D721Med (cell line): ENCODE data around the gene NGLY1.

Source experiments
- DNase-seq: peaks from one replicate; pipeline ENCODE4 v3.0.0; 2011; ENCODE audit warnings: low spot score; ENCODE audit not compliant: insufficient read length
- FAIRE-seq: peaks from 2 replicates; lab custom pipeline; 2011; peaks lifted over from hg19 to GRCh38; lab: Jason Lieb, UNC
- TF ChIP-seq, protein P1 (sequence below): IDR thresholded peaks from 2 replicates; pipeline ENCODE4 v1.5.1; 2012; ENCODE audit warnings: mild to moderate bottlenecking, control low read depth; ENCODE audit not compliant: insufficient read depth; ENCODE audit errors: missing control alignments

The NGLY1 gene

DNA sequence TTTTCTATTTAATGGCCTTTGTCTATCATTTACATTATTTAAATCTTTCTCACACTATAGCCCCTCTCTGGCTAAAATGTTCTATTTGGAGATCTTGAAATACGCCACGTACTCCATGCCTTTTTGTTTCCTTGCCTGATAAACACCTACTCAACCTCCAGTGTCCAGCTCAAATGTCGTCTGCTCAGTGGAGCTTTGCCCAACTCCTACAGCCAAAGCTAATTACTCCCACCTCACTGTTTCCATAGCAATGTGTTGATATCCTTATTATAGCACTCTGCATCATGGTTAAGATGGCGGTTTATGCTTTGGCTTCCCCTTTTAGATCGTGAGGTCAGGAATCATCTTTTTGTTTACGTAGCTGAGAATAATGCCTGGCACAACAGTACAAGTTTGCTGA lies 55.9 kb downstream of the NGLY1 start:
- TF ChIP-seq, protein P1, sequence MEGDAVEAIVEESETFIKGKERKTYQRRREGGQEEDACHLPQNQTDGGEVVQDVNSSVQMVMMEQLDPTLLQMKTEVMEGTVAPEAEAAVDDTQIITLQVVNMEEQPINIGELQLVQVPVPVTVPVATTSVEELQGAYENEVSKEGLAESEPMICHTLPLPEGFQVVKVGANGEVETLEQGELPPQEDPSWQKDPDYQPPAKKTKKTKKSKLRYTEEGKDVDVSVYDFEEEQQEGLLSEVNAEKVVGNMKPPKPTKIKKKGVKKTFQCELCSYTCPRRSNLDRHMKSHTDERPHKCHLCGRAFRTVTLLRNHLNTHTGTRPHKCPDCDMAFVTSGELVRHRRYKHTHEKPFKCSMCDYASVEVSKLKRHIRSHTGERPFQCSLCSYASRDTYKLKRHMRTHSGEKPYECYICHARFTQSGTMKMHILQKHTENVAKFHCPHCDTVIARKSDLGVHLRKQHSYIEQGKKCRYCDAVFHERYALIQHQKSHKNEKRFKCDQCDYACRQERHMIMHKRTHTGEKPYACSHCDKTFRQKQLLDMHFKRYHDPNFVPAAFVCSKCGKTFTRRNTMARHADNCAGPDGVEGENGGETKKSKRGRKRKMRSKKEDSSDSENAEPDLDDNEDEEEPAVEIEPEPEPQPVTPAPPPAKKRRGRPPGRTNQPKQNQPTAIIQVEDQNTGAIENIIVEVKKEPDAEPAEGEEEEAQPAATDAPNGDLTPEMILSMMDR: no peak
- DNase-seq: no peak
- FAIRE-seq: no peak

DNA sequence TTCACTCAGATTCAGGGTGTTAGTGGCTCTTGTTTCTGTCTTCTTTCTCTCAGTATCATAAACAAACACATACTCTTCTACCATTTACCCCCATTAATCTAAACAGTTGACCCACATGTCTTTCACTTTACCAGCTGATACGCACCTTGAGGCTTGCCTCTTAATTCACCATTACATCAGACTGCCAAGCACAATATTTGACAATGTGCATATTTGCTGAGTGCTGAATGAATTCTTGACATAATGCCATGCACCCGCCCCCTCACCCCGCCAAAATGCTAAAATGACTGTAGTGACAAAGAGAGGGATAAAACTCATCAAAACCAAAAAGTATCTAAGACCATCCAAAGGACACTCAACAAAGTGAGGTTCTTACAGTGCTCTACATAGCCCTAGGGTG lies 57.4 kb downstream of the NGLY1 start:
- TF ChIP-seq, protein P1: no peak
- DNase-seq (no peak), FAIRE-seq (no peak)

DNA sequence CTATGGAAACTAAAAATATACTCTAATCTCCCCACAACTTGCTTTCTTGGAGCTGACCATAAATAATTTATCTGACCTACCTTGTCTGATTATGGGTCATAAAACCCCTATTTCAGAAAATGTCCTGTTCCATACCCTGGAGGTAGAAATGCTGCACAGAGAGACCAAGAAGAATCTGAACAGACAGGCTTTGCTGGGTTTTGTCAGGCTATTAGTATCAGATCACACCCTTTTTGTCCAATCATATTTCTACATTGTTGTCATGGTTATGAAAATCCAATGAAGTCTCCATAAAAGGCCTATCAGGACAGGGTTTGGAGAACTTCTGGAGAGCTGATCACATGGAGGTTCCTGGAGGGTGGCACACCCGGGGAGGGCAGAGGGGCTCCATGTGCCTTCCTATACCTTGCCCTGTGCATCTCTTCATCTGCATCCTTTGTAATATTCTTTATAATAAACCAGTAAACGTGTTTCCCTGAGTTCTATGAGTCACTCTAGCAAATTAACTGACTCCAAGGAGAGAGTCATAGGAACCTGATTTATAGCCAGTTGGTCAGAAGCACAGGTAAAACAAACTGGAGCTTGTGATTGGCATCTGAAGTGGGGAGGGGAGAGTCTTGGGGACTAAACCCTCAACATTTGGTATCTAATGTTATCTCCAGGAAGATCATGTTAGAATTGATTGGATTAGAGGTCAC lies 58.1 kb downstream of the NGLY1 start:
- FAIRE-seq (no peak), DNase-seq (no peak)
- TF ChIP-seq, protein P1: no peak

DNA sequence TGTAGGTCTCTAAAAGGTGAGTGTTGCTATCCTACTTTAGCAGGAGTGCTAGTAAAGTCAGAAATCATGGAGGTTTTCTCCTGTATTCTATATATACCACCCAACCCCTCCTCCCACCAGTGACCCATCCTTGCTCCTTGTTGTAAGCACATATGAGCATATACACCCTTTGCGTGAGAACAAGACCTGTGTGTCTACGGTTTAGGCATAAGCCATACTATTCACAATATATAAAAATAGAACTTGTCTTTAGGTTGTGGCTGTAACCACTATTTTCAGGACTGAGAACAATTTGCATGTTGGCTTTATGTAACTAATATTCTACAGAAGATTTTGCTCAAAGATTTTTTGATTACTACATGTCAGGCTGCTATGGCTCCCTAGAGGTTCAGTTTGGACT lies 59.4 kb downstream of the NGLY1 start:
- FAIRE-seq (no peak), DNase-seq (no peak)
- TF ChIP-seq, protein P1: no peak

DNA sequence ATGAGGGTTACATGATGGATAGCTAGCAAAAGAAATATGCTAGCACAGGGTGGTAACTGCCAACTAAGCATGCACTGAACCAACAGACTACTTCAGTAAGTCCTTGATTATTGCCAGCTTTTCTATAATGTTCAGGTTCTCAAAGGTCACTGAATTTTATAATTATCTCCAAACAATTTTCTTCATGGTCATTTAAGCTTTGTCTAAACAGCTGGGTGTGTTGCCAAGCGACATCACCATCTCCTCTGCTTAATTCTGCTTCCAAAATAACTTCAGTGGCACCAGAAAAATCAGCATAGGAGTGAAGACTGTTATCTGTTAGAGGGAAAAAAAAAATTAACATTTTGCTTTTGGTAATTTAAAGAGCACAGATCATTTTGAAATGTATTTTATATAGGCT lies 63.9 kb downstream of the NGLY1 start:
- FAIRE-seq: no peak

DNA sequence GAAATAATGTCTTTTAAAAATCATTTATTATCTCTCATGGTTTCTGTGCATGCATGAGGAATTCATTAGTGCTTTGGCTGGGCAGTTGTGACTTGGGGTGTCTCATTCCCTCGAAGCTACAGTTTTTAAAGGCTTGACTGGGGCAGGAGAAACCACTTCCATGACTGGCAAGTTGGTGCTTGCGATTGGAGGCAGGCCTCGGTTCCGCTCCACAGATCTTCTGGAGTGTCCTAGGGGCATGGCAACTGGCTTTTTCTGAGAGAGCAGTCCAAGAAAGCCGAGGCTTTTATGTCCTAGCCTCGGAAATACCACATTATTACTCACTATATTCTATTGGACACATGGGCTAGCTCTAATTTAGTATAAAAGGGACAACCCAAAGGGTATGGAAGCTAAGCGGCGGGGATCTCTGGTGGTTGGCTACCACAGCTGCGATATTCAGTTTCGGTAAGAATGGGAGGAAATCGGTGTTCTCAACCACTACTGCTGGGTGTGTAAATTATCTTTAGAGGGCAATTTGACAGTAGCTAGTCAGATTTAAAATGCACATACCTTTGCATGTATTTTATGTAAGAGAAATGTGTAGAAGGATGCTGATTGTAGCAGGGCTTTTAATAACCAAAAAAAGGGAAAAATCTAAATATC lies 69.8 kb downstream of the NGLY1 start:
- TF ChIP-seq, protein P1: no peak
- no peak for FAIRE-seq
- no peak for DNase-seq

More for the DNA sequence above, 63.9 kb downstream of the NGLY1 start:
- TF ChIP-seq, protein P1: no peak
- DNase-seq: no peak

DNA sequence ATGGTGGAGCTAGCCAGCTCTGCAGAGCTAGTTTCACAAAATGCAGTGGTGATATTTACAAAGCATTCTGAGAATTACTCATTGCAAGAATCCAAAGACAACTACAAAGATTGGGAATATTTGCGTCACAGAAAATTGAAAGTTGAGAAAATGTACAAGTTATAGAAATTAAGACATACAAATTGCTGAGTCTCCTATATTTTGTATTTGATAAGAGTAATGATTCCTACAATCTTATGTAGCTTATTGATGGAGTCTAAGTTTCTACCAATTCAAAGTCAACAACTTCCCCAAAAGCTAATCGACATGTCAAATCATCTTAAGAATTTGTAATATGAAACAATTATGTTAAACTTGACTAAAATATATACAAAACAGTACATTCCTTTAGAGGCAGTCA lies 72.2 kb downstream of the NGLY1 start:
- FAIRE-seq (no peak), DNase-seq (no peak)
- TF ChIP-seq, protein P1: no peak
